HG03565 (cell line): ENCODE measurements around the gene MMD.
"Not testable (repeated sequence)": the region's sequence is repeated elsewhere in the genome, so short reads cannot be mapped to it uniquely, and the experiment has no call there.

ENCODE experiments used
- ATAC-seq: cut with Tn5 transposase; IDR thresholded peaks from one replicate; pipeline ENCODE4 v1.9.1; 2021; ENCODE audit warnings: mild to moderate bottlenecking, moderate library complexity; ENCODE audit not compliant: unreplicated experiment

MMD gene

DNA sequence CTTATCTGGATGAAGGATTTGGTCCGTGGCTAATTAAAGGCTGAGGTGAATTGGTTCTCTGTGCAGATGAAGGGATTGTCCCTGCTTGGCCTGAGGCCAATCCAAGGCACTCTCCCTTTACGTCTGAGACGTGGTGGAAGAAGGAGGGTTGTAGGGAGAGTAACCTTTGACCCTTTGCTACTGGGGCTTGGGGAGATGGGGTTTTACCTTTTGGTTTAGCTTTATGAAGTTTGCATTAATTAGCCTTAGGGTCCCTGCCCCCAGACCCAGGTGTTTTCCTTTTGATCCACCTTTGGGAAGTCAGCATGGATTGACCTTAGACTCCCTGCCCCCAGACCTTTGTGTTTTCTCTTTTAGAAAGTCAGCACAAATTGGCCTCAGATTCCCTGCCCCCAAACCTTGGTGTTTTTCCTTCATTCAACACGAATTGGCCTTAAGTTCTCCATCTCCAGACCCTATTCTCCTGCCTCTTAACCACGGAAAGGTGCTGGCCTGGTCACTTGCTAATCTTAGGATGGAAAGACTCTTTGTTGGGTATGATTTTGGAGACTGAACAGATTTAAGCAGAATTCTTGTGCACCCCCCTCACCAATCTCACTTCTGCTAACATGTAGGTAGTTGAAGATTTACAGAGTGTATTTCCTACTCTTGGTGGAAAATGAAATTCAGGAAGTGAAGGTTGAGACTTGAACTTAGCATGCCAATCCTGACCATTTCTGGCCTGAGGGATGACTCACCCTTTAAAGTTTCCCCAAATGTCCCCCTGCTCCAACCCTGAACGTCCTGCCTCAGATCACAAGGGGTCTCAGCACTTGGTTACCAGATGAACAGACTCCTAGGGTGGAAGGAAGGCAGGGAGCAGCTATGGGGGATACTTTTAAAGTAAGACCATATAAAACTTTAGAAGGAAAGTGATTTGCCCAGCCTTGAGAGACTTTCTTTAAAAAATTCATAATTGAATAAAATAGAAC, 23.1 kb upstream of the MMD start:
- peak; percentile 60 for ATAC-seq

DNA sequence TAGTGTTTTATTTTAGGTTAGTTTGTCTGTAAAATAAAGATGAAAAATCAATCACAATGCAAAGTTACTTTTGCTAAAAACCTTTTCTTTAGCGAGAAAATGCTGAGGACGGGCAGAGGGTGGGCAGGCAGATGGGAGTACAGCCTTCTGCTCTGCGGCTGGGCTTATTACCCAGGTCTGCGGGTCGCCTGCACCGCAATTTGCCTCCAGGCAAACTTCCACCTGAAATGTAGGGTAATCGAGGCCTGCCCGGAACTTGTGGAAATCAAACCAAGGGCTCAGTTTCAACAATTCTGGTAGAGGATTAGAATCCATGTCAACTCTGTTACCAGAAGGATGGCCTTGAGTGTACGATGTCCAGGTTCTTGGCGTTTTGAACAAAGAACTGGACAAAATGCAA, 22.3 kb upstream of the MMD start:
- ATAC-seq: no peak

DNA sequence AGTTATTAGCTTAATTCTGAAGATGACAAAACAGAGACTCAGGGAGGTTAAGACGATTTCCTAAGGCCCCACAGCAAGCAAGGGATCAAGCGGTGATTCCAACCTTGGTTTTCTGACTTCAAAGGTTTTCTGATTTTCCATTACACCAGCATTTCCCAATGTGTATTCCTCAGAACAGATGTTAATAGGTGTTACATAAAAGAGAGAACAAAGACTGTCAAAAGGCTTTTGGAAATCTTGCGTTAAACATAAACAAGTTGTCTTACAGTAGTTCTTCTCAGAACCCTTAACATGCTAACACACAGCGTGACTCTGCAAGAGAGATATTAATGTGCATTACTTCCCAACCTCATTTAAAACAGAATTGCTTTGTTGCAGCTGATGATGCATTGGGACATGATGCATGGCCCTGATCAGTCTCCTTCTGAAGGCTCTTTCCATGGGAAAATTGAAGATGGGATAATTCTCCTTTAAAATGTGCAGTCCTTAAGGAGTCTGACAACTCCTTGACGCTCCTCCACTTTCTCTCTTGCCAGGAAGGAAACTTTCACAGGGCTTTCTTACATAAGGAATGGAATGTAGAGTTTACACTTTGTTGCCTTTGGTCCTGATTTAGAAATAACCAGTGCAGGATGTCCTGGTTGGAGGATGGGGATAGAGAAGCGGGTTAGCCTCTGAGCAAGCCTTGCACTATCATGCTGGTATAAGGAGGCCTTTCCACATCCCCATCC, 21.5 kb upstream of the MMD start:
- no peak for ATAC-seq

DNA sequence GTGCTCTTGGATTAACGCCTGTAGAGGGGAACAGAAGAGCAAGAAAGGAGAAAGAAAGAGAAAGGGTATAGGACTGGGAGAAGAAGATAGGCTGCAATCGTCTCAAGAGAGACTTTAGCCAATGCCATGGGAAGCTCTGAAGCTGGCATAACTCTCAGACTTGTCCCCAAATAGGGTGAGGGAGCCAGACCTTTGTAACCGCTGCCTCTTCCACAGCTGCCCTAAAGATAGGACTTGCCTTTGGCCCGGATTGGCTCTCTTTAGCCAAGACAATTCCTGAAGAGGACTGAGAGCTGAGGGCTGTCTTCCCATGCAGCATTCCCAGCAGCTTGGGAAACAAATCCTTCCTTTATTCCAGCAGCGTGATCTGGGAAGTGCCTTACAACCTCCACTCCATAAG, 20.8 kb upstream of the MMD start:
- no peak for ATAC-seq

DNA sequence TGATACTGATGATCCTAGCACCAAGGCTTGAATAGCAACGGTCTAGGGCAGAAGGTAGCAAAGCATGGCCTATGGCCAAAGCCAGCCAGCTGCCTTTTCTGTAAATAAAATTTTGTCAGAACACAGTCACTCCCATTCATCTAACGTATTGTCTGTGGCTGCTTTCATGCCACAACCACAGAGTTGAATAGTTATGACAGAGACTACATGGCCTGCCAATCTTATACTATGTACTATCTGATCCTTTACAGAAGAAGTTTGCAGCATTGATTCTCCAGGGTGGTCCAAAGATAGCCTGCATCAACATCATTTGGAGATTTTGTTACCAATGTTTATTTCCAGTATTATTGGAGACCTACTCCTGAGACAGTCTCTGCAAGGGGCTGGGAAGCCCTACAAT, 19.9 kb upstream of the MMD start:
- no peak for ATAC-seq

DNA sequence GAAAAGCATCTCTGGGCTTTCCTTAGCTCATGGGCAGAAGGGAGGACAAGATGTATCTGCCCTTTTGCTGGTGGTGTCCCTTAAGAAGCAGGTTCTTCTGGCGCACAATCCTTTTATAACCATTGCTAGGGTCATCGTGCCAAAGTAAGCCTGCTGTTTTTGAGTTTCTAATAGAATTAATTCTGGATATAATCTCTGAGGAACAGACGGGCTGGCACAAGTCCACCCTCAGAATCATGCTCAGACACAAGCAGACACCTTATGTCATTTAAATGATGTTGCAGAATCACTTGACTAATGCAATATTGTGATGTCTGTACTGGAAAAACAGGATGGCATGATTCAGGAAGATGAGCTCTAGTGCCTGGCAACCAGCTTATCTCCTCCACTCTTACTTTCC, 18.8 kb upstream of the MMD start:
- no peak for ATAC-seq

DNA sequence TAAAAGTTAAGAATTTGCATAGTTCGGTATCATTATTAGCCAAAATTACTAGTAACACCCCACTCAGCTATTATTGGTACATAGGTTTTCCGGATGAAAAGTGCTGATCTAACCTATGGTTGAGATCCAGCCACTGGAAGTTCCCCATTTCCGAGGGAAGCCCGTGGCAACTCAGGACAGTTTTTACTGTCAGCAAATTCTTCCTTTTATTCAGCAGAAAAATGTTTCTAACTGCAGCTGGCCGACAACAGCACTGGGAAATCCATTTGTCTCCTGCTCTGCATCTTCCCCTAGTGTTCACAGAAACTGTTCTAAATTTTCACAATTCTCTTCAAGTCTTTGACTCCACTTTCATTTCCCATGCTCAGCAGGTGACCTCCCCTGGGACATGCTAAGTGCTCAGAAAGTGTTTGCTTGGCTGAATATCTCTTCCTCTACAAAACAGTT, 15.5 kb upstream of the MMD start:
- ATAC-seq: peak; percentile 62

DNA sequence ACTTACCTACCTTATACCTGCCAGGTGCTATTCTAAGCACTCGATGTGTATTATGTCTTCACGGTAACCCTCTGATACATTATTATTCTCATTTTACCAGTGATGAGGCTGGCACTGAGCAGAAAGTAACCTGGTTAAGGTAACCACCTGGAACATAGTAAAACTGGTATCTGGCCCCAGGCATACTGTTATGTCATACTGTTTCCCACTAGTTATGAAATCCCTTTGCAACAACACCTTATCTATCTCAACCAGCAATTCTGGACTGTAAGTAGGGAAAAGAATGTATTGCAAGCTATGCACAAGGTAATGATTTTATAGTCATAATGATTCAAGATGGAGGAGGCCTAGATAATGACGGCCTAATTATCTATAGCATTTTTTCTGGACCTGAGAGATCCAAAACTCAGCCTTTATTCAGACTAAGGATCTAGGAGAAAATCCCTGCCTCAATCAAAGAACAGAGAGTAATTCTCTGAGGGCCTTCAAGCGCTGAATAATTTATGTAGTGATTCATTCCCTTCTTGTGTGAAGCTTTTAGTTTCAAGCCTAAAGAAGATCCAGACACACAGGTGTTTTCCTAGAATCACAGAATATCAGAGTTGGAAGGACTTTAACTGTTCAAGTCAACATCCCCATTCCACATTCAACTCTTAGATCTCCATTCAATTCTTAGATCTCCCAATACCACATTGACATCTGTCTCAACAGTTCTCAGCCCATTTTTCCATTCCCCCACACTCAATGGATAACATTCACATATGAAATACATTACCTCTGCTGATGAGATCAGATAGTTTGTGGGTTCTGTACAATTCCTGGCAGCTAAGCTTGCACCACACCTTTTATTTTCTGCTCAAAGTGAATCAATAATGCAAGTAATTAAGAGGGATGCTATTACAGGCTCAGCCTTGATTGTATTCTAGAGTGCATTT, 14.9 kb upstream of the MMD start:
- ATAC-seq: peak; percentile 16

DNA sequence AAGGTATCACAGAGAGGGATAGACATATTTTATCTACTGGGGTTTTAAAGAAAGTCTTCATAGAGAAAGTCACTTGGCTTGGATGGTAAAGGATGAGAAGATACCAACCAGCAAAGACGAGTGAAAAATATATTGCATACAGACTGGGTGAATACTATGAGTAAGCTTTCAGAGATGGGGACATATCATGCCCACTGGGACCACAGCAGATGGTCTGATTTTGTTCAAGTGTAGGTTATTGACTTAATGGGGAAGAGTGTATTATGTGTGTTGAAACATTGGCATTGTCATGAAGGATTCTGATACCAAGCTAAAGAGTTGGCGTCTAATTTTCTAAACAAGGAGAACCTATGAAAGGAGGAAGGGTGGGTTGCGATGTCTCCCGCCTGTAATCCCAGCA, 13.8 kb upstream of the MMD start:
- no peak for ATAC-seq

DNA sequence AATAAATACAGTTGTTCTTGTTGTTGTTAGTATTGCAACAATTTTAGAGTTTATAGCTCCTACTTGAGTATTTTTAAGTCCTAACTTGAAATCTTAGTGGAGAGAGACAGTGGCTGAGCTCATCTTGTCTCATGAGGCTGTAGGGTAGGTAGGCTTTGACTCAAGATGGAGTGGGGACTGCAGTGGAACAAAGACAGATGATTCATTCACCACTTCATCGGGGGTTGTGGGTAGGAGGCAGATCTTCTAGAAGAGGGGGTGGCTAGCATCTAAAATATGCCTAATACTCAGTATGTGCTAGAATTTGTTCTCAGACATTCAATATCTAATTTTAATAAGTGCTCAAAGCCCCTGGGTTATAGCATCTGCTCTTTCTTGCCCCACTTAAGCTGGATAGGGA, 13.1 kb upstream of the MMD start:
- ATAC-seq: no peak

DNA sequence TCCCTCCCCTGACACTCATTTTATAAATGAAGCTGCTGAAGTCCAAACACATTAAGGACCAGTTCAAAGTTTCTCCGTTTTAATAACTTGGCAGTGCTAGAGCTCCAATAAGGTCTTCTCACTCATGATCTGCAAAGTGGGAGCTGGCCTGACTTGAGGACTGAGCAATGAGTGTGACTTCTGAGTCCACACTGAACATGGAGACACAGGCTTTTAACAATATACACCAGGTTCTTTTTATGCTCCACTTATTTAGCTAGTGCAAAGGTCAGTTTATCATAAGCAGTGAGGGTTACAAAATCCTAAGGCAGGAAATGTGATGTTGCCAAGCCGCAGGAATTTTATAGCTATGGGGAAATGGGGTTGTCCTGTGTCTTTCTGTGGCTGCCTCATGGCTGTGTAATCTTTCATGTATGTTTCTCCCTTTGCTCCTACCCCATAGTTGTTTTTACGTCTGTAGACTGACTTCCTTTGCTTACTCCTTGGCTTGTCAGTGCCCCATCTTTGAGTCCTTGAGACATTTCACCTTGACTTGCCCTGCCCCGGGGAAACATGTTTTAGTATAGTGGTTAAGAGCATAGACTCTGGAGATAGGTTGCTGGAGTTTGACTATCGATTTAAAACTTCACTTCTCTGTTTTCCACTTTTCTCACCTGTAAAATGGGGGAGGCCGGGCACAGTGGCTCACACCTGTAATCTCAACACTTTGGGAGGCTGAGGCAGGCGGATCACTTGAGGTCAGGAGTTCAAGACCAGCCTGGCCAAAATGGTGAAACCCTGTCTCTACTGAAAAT, 12.2 kb upstream of the MMD start:
- ATAC-seq: no peak

DNA sequence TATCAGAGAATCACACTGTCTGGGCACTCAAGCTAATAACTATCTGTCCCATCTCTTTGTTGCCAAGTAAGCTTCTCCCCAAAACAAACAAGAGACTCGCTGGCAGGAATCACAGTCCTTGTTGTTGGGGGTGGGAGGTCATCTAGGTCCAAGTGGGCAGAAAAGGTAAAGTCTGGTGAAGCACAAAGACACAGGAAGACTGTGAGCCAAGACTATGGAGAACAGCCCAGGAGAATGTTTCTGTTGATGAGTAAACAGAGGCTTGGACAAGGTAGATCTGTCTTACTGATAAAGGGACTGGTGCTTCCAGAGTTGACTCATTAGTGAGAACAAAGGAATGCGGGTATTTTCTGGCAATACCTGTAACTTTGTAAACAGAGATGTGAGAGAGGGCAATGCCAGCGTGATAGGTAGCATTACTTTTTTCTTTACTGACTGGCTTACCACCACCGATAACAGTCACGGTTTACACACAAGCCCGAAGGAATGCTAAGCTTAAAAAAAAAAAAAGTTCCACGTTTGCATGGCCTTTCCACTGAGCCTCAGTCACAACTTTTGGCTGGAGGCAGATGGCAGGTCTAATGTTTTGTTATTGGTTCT, 11.5 kb upstream of the MMD start:
- no peak for ATAC-seq

DNA sequence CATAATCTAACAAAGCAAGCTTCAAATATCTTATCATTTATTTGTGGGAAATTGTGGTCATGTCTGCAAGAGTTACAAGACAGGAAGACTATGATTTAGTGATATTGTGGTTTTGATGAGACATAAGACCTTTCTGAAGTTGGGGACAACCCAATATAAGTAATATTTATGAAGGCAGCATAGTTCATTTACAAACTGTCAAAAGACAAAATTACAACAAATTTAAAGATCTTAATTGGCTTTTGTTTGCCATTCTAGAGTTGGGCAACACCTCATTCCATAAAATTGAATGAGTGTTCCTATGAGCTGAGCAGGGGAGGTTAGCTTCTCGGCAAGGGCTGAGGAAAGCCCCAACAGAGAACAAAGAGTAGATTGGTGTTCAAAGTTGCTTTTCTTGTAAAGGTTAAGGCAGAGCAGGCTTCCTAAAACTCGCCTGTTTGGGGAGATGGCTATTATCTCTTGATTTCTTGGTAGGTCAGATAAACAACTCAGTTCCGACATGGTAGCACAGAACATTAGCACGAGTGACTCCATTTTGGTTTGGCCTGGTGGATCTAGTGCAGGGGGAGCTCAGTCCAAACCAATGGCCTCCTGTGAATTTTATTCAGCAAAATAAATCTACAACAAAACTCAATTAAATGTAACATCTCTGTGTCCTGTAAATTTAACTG, 10.9 kb upstream of the MMD start:
- ATAC-seq: no peak

DNA sequence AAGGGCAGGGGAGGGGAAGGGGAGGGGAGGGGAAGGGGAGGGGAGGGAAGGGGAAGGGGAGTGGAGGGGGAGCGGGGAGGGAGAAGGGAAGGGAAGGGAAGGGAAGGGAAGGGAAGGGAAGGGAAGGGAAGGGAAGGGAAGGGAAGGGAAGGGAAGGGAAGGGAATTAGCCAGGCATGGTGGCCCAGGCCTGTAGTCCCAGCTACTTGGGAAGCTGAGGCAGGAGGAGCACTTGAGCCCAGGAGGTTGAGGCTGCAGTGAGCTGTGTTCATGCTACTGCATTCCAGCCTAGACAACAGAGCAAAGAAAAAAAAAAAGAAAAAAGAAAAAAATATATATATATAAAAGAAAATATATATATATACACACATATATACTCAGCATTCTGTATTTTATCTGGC, 10.3 kb upstream of the MMD start:
- ATAC-seq: not testable (repeated sequence)

DNA sequence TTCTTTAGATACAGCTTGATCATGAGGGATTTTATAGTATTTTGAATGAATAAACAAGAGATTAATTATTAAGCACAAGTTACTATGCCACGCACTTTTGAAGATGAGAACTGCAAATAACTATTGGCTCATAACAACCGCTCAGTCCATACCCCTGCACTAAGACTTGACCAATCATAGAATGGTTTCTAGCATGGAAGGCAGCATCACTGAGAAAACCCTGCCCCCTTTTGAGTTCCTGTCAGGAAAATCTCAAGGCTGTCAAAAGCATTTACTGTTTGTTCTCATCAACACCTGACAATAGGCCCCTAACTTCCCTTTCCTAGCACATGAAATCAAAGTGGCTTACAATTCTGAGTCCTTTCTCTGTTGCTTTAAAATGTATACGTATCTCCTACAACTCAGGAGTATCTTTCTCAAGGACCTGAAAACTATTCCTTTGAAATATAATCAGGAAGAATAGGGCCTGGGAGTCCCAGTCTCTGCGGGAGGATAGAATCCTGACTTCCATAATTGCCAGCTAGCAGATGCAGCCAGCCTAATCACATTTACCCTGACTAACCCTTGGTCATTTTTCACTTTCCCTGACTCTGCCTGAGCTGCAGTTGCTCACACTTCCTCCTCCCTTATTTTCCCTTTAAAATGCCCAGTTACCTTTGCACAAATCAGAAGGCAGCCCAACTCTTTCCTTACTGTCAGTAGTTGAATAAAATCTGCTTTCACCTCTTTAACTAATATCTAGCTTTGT, 9.1 kb upstream of the MMD start:
- ATAC-seq: no peak

DNA sequence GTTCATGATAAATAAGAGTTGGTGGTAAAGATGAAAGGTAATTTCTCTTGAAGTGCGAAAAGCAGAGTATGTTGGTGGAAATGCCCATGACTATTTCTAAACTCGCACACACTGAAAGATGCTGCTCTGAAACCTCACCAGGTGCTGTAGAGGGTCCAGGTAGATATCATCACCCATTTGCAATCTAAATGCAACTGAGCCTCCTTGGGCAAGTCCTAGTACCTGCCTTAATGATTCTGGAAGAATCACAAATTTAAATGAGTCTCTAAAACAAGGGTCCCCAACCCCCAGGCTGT, 5.9 kb upstream of the MMD start:
- ATAC-seq: peak; percentile 19

DNA sequence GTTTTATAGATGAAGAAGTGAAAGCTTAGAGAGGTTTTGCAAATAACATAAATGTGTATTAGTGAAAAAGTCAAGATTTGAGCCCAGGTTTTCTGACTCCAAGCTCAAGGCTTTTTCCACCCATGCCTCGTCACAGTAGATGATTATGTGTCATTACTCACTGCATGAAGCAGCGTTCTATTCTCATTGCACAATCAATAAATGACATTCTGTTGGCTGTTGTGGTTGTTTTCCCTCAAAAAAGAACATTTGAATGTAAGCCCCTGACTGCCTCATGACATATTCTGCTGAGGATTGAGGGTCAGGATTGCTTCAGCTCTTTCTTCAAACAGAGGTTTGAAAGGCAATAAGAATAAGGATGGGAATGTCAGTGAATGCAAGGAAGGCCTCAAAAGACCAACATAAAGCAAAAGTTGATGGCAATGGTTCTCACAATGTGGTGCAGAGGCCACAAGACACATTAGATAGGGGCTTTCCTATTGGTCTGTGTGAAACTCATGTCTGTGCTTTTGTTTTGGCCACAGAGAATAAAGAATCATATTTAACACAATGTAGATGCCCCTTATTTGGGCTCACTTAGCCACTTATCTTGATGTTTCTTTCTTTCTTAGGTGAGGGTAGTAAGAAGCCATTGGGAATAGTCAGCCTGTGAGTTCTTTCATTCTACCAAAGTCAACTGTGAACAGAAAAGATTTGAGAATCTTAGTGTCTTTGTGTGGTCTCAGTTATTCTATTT, 5.4 kb upstream of the MMD start:
- peak; percentile 43 for ATAC-seq

DNA sequence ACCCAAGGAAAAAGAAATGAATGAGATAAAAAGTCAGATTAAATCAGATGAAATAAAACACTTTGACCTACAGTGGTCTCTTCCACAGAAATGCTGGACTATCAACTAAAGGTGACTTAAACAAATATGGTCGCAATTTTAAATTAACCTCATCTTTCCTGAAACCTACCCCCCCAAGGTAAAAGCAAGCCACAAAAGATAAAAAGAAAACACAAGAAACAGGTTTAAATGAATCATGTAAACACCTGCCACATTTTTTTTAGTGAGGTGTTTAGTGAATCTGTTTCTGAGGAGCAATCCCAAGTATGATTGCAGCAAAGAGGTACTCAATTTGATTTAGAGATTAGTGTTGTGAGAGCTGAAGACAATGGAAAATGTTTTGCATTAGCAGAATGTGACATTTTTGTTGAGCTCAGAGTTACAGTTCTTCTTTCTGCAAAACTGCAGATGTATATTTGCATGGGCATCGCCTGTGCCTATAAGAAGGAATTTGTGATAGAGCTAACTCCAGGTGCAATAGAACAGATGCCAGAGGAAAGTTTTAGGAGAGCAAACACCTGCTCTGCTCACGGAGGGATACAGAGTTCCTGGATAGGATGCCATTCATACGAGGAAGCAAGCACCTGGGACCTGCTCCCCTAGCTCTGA, 3.4 kb upstream of the MMD start:
- no peak for ATAC-seq
